ENCODE results near the gene RNU1-4. TPM values are rescaled to one million over a fixed set of nuclear protein-coding genes. Genes with fewer than 3 reads are reported as not detected.
"Not testable (repeated sequence)": the region's sequence is repeated elsewhere in the genome, so short reads cannot be mapped to it uniquely, and the experiment has no call there.

RNU1-4 gene
- 6,803 TPM for total RNA-seq
- long read RNA-seq, result 0 reads

DNA sequence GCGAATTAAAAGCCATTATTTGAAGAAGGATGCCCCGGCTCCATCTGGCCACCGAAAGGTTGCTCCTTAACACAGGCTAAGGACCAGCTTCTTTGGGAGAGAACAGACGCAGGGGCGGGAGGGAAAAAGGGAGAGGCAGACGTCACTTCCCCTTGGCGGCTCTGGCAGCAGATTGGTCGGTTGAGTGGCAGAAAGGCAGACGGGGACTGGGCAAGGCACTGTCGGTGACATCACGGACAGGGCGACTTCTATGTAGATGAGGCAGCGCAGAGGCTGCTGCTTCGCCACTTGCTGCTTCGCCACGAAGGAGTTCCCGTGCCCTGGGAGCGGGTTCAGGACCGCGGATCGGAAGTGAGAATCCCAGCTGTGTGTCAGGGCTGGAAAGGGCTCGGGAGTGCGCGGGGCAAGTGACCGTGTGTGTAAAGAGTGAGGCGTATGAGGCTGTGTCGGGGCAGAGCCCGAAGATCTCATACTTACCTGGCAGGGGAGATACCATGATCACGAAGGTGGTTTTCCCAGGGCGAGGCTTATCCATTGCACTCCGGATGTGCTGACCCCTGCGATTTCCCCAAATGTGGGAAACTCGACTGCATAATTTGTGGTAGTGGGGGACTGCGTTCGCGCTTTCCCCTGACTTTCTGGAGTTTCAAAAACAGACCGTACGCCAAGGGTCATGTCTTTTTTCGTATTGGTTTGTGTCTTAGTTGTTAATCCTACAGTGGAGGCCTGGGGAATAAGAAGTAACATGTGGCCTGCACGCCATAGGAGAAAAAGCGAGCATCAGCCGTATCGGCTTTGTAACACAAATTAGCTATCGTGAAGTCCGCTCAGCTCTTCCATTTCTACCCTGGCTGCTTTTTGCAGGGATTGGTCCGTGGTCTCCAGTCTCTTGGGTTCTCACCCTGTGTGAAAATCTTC, at the start of gene RNU1-4:
Gene RNU1-4 (plus strand): TSS at position 470 of the 918 bp plus-strand sequence.
- H3K9me3 ChIP-seq; intact Hi-C loops (cut with DNase I); H3K27ac ChIP-seq; DNase-seq; H3K4me3 ChIP-seq; H3K27me3 ChIP-seq (ENCODE audit: low read depth); H3K36me3 ChIP-seq; H3K4me1 ChIP-seq: not testable (repeated sequence)
- peak; percentile 96 to 100 for ATAC-seq

DNA sequence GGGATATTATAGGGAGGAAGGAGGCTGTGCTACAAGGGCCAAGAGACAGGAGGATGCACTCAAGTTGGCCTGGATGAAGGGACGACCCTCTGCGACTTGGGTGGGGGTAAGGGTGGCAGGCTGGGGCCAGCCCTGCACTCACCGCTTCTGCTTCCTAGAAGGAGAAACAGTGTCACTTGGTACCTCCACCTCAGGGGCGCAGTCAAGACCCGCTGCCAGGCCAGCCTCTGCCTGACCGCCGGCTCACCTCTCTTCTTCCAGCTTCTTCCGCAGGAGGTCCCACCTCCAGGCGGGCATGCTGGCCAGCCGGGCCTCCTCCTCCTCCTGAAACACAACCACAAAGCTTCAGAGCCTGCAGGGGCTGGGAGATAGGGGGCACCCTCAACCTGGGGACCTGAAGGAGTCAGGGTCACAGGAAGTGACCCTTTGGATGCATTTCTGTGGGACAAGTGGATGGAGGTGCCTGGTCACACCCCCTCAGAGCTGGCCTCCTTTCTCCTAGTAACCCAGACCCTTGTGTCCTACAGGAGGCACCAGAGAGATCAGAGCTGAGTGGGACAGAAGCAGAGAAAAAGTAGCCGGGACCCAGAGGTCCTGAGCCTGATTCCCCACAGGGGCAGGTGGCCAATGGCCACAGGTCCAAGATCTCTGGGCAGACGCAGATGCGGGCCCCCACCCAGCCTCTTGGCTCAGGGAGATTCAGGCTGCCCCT, 49.2 kb upstream of the RNU1-4 start:
- ATAC-seq; intact Hi-C loops (cut with DNase I); DNase-seq: not testable (repeated sequence)

GRCh38 chr1:16692283-16692682, 48.0 kb upstream of the RNU1-4 start:
- H3K27ac ChIP-seq; H3K36me3 ChIP-seq; intact Hi-C loops (cut with DNase I); H3K9me3 ChIP-seq; H3K4me3 ChIP-seq; ATAC-seq; DNase-seq; H3K4me1 ChIP-seq; H3K27me3 ChIP-seq (ENCODE audit: low read depth): not testable (repeated sequence)

More for the DNA sequence above, 49.2 kb upstream of the RNU1-4 start:
- H3K4me3 ChIP-seq; H3K27me3 ChIP-seq (ENCODE audit: low read depth); H3K9me3 ChIP-seq; H3K36me3 ChIP-seq; H3K4me1 ChIP-seq; H3K27ac ChIP-seq: not testable (repeated sequence)

- H3K27ac ChIP-seq; H3K27me3 ChIP-seq (ENCODE audit: low read depth); H3K9me3 ChIP-seq; H3K36me3 ChIP-seq; intact Hi-C loops (cut with DNase I); DNase-seq; H3K4me1 ChIP-seq; H3K4me3 ChIP-seq: not testable (repeated sequence)
- peak in 1 of 2 donors; percentile 11 for ATAC-seq
Observed at GRCh38 chr1:16692717-16693448, 47.4 kb upstream of the RNU1-4 start.

- DNase-seq; H3K36me3 ChIP-seq; H3K4me1 ChIP-seq; H3K27me3 ChIP-seq (ENCODE audit: low read depth); H3K27ac ChIP-seq; H3K9me3 ChIP-seq; H3K4me3 ChIP-seq; intact Hi-C loops (cut with DNase I): not testable (repeated sequence)
- peak in 1 of 2 donors; percentile 11 for ATAC-seq
Observed at GRCh38 chr1:16693449-16694307, 46.6 kb upstream of the RNU1-4 start.

DNA sequence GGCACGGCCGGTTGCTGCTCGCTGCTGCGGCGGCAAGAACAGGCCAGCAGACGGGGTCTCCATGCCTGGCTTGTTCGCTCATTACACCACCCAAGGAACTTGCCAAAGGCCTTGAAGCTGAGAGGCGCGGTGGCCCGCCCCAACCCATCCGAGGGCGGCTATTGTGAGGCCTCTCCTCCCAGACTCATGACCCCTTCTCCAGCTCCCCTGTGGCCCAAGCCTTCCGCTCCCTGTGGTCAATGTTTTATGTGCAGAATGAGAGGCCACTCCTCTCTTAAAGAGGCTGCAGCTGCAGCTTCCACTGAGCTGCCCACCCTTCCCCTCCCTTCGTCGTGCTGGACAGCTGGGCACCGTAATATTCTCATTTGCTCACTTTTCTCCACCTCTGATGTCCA, 46.0 kb upstream of the RNU1-4 start:
- ATAC-seq; DNase-seq; H3K36me3 ChIP-seq; H3K9me3 ChIP-seq; intact Hi-C loops (cut with DNase I); H3K4me3 ChIP-seq; H3K4me1 ChIP-seq; H3K27ac ChIP-seq; H3K27me3 ChIP-seq (ENCODE audit: low read depth): not testable (repeated sequence)

GRCh38 chr1:16696507-16697150, 43.7 kb upstream of the RNU1-4 start:
- H3K4me1 ChIP-seq; H3K36me3 ChIP-seq; ATAC-seq; H3K4me3 ChIP-seq; H3K27me3 ChIP-seq (ENCODE audit: low read depth); DNase-seq; intact Hi-C loops (cut with DNase I); H3K27ac ChIP-seq; H3K9me3 ChIP-seq: not testable (repeated sequence)

DNA sequence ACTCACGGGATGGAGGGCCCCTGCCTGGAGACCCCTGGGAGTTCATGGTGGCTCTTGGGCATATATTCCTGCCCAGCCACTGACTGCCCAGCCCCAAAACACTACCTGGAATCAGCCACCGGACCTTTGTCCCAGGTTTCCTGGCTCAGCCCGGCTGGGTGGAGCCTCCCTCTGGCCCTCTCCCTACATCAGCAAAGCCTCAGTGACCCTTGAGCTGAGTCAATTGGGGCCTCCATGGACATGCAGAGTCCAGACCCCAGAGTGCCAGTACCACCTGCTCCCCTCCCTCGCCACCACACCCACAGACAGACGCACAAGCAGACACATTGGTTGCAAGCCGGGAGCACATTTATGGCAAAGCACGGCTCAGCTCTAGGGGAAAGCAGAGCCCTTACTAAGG, 43.2 kb upstream of the RNU1-4 start:
- H3K9me3 ChIP-seq; H3K4me1 ChIP-seq; ATAC-seq; DNase-seq; intact Hi-C loops (cut with DNase I); H3K4me3 ChIP-seq; H3K27ac ChIP-seq; H3K36me3 ChIP-seq; H3K27me3 ChIP-seq (ENCODE audit: low read depth): not testable (repeated sequence)

GRCh38 chr1:16699440-16699839, 40.9 kb upstream of the RNU1-4 start:
- H3K4me1 ChIP-seq; H3K27ac ChIP-seq; DNase-seq; H3K4me3 ChIP-seq; H3K9me3 ChIP-seq; ATAC-seq; intact Hi-C loops (cut with DNase I); H3K27me3 ChIP-seq (ENCODE audit: low read depth); H3K36me3 ChIP-seq: not testable (repeated sequence)

DNA sequence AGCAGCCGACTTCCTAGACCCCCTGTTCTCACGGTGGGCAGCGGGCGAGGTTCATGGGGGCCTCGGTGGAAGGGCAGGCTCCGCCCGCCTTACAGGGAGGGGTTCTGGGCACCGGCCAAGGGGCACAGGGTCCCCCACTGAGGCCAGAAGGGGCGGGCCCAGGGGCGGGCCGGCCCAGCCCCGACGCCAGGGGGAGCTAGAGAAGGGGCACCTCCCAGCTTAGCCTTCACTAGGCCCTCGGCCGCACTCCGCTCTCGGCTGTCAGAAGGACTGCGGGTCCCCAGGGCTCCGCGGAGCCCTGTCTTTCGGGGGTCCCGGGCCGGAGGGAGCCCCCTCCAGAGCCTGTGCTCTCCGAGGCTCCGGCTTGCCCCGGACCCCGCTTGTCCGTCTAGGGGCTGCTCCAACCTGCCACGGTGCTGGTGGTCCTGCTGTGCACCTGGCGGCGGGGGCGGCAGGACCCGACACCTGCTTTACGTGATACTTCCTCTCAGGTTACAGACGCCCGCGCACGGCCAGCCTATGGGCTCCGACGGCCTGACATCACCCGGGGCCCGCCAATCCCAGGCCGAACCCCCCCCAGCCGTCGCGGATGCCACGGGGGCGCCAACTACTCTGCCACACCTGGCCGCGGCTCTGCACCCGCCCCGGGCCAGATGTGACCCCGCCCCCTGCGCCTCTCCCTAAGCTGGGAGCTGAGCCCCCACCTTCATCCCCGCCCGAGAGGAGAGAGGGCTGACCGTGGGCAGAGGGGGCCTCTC, 40.0 kb upstream of the RNU1-4 start:
- intact Hi-C loops (cut with DNase I); H3K4me3 ChIP-seq; H3K27ac ChIP-seq; DNase-seq; H3K9me3 ChIP-seq; H3K27me3 ChIP-seq (ENCODE audit: low read depth); H3K36me3 ChIP-seq; H3K4me1 ChIP-seq: not testable (repeated sequence)
- ATAC-seq, result peak in 1 of 2 donors; percentile 37

- H3K27me3 ChIP-seq (ENCODE audit: low read depth); H3K9me3 ChIP-seq; H3K4me1 ChIP-seq; H3K36me3 ChIP-seq; intact Hi-C loops (cut with DNase I); DNase-seq; H3K27ac ChIP-seq; H3K4me3 ChIP-seq: not testable (repeated sequence)
- peak in 1 of 2 donors; percentile 27 for ATAC-seq
Observed at GRCh38 chr1:16701189-16701588, 39.1 kb upstream of the RNU1-4 start.

- H3K4me1 ChIP-seq; H3K27me3 ChIP-seq (ENCODE audit: low read depth); H3K27ac ChIP-seq; H3K4me3 ChIP-seq; intact Hi-C loops (cut with DNase I); H3K9me3 ChIP-seq; H3K36me3 ChIP-seq; ATAC-seq; DNase-seq: not testable (repeated sequence)
Observed at GRCh38 chr1:16702280-16702679, 38.0 kb upstream of the RNU1-4 start.

Data from lower lobe of right lung (tissue), 2 donors.